Ovary (tissue), 3 donors: ENCODE measurements around the gene SSBP2.

ENCODE experiments used
- CTCF ChIP-seq, 3 donors: fragments of 450-650 bp in 2 of 3; fragments of 200-600 bp in 1 of 3; IDR thresholded peaks; one replicate each; pipeline versions ENCODE4 v1.5.1 to v1.8.0; 2016 to 2022; ENCODE audit warnings: antibody characterized with exemption in 3 of 3, mild to moderate bottlenecking in 1 of 3
- EP300 ChIP-seq: sonication (generic); formaldehyde crosslinking; IDR thresholded peaks from one replicate; pipeline ENCODE4 v1.6.1; 2017; ENCODE audit warnings: antibody characterized with exemption
- POLR2A ChIP-seq: fragments of 450-650 bp; IDR thresholded peaks from one replicate; pipeline ENCODE4 v1.6.1; 2017; ENCODE audit warnings: antibody characterized with exemption, mild to moderate bottlenecking, moderate library complexity
- donor health status: DM: no; HTN: no; CAD: no.

GRCh38 chr5:81685471-81685870 lies 65.4 kb downstream of the SSBP2 start:
- TF ChIP-seq CTCF (IDR thresholded peaks at IDR 0.05) = no peak
- no peak for TF ChIP-seq POLR2A
- TF ChIP-seq EP300 = no peak
